Lung (tissue), 16 donors: ENCODE data around the gene FZD2. TPM values are rescaled to one million over a fixed set of nuclear protein-coding genes. Genes with fewer than 3 reads are reported as not detected.
"Not testable (repeated sequence)": the region's sequence is repeated elsewhere in the genome, so short reads cannot be mapped to it uniquely, and the experiment has no call there.

Source experiments
- ATAC-seq: fragments of 200-7000 bp; cut with Tn5 transposase; one replicate; pipeline ENCODE4 v1.9.1; 2020; ENCODE audit warnings: moderate number of reproducible peaks; ENCODE audit not compliant: insufficient read depth, low FRiP score
- DNase-seq, 3 donors: peaks; one replicate each; pipeline ENCODE4 v3.0.0-alpha.2; 2013 to 2017
- H3K27ac ChIP-seq, 2 donors: one replicate each; pipeline ENCODE4 v1.5.1; 2013; ENCODE audit warnings: mild to moderate bottlenecking in 2 of 2, moderate library complexity in 2 of 2, control low read depth in 1 of 2, inconsistent platforms in 1 of 2, low read depth in 1 of 2, low read length in 1 of 2
- H3K27me3 ChIP-seq, 3 donors: one replicate each; pipeline ENCODE4 v1.5.1; 2013; ENCODE audit warnings: low read length in 2 of 3; ENCODE audit not compliant: control insufficient read depth in 3 of 3, insufficient read depth in 3 of 3
- H3K36me3 ChIP-seq, 4 donors: one replicate each; pipeline ENCODE4 v1.5.1; 2013; ENCODE audit warnings: low read length in 4 of 4, mild to moderate bottlenecking in 1 of 4, moderate library complexity in 1 of 4; ENCODE audit not compliant: control insufficient read depth in 4 of 4, insufficient read depth in 4 of 4
- H3K4me1 ChIP-seq, 5 donors: one replicate each; pipeline ENCODE4 v1.5.1; 2013; ENCODE audit warnings: low read length in 5 of 5, mild to moderate bottlenecking in 2 of 5, moderate library complexity in 1 of 5; ENCODE audit not compliant: control insufficient read depth in 5 of 5, insufficient read depth in 5 of 5
- H3K4me3 ChIP-seq: one replicate; pipeline ENCODE4 v1.5.1; 2013; ENCODE audit warnings: mild to moderate bottlenecking, control low read depth, moderate library complexity
- H3K9ac ChIP-seq, 2 donors: one replicate each; pipeline ENCODE4 v1.5.1; 2013; ENCODE audit warnings: low read length in 2 of 2, control low read depth in 1 of 2; ENCODE audit not compliant: insufficient read depth in 1 of 2
- H3K9me3 ChIP-seq, 4 donors: one replicate each; pipeline ENCODE4 v1.5.1; 2013; ENCODE audit warnings: low read length in 3 of 4, mild to moderate bottlenecking in 1 of 4, moderate library complexity in 1 of 4; ENCODE audit not compliant: control insufficient read depth in 4 of 4, insufficient read depth in 3 of 4
- WGBS, 2 donors: extraction: QIAGEN DNeasy Blood & Tissue Kit; methylation state at CpG; one replicate each; pipeline ENCODE4 v1.1.7; 2013; 5-methylcytosine and 5-hydroxymethylcytosine counted together
- long read RNA-seq, 5 donors: transcript quantifications; one replicate each; lab custom pipeline, GENCODE V29; 2026
- polyA plus RNA-seq, 2 donors: library from polyadenylated mRNA; stranded (reverse); fragments of 200-250 nt; gene quantifications; one replicate each; pipeline ENCODE4 v1.2.1, GENCODE V29; 2013
- total RNA-seq, 2 donors: library from RNA; depleted of rRNA in 1 of 2; stranded (reverse); fragments of >200 nt in 1 of 2; gene quantifications; one replicate each; pipeline ENCODE4 v1.2.1, GENCODE V29; 2014 to 2021
- TF ChIP-seq, protein P1 (sequence below): IDR thresholded peaks from 2 replicates; pipeline ENCODE4 v1.5.1; 2012; ENCODE audit warnings: mild to moderate bottlenecking; ENCODE audit errors: control extremely low read depth, extremely low read depth
- donor health status: control.
- donor health status: control.
- donor health status: Bipolar disorder and iron deficiency.
- donor health status: healthy.
- donor health status: DM: yes; HTN: yes; CAD: no.

FZD2 gene
- total RNA-seq, result 10 to 100 TPM in 1 of 2 donors, 1 to 10 TPM in 1; 8.3 to 14.1 TPM
- 1 to 10 TPM; 3.8 to 5.5 TPM for polyA plus RNA-seq
- long read RNA-seq, donor 1, transcript FZD2-201 (1 exons, 2,112 nt), result major isoform, 61 of 61 reads
- long read RNA-seq, donor 1, partial matches to known transcripts, result 0 of 61 reads
- long read RNA-seq, donor 1, other reads (novel, unspliced or antisense), result 0 of 61 reads
- long read RNA-seq, donor 2, transcript FZD2-201 (1 exons, 2,112 nt), result major isoform, 19 of 19 reads
- long read RNA-seq, donor 2, partial matches to known transcripts, result 0 of 19 reads
- long read RNA-seq, donor 2, other reads (novel, unspliced or antisense), result 0 of 19 reads
- long read RNA-seq, donor 3, transcript FZD2-201 (1 exons, 2,112 nt), result major isoform, 26 of 26 reads
- long read RNA-seq, donor 3, partial matches to known transcripts, result 0 of 26 reads
- long read RNA-seq, donor 3, other reads (novel, unspliced or antisense), result 0 of 26 reads
- long read RNA-seq, donor 4, transcript FZD2-201 (1 exons, 2,112 nt), result major isoform, 19 of 19 reads
- long read RNA-seq, donor 4, partial matches to known transcripts, result 0 of 19 reads
- long read RNA-seq, donor 4, other reads (novel, unspliced or antisense), result 0 of 19 reads
- long read RNA-seq, donor 5, transcript FZD2-201 (1 exons, 2,112 nt), result major isoform, 77 of 77 reads
- long read RNA-seq, donor 5, partial matches to known transcripts, result 0 of 77 reads
- long read RNA-seq, donor 5, other reads (novel, unspliced or antisense), result 0 of 77 reads

GRCh38 chr17:44556832-44557606, at the start of gene FZD2:
Gene FZD2 (plus strand): TSS chr17:44557484. CDS start chr17:44557689, 205 bp downstream.
- Histone ChIP-seq H3K9ac (peak within 1 kb of the TSS; percentile 81 to 95), H3K4me1 (peaks cover 0 to 47% (median 9%) of the 10 kb centered on the region in 5 donors), H3K4me3 (peak within 1 kb of the TSS; percentile 44), H3K27me3 (no peaks in the 10 kb centered on the region), H3K27ac (peak within 1 kb of the TSS; percentile 65 to 72), H3K36me3 (peaks cover 0 to 4% (median 0%) of the 10 kb centered on the region in 4 donors), H3K9me3 (peaks cover 0 to 2% (median 0%) of the 10 kb centered on the region in 4 donors)
- peak; percentile 98 to 100 (median 100) for DNase-seq
- 0% methylated on average over 41 to 49 of the region's 49 CpGs for WGBS, 2 donors
- peak; percentile 72 for ATAC-seq
- TF ChIP-seq, protein P1, sequence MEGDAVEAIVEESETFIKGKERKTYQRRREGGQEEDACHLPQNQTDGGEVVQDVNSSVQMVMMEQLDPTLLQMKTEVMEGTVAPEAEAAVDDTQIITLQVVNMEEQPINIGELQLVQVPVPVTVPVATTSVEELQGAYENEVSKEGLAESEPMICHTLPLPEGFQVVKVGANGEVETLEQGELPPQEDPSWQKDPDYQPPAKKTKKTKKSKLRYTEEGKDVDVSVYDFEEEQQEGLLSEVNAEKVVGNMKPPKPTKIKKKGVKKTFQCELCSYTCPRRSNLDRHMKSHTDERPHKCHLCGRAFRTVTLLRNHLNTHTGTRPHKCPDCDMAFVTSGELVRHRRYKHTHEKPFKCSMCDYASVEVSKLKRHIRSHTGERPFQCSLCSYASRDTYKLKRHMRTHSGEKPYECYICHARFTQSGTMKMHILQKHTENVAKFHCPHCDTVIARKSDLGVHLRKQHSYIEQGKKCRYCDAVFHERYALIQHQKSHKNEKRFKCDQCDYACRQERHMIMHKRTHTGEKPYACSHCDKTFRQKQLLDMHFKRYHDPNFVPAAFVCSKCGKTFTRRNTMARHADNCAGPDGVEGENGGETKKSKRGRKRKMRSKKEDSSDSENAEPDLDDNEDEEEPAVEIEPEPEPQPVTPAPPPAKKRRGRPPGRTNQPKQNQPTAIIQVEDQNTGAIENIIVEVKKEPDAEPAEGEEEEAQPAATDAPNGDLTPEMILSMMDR, result no peak

DNA sequence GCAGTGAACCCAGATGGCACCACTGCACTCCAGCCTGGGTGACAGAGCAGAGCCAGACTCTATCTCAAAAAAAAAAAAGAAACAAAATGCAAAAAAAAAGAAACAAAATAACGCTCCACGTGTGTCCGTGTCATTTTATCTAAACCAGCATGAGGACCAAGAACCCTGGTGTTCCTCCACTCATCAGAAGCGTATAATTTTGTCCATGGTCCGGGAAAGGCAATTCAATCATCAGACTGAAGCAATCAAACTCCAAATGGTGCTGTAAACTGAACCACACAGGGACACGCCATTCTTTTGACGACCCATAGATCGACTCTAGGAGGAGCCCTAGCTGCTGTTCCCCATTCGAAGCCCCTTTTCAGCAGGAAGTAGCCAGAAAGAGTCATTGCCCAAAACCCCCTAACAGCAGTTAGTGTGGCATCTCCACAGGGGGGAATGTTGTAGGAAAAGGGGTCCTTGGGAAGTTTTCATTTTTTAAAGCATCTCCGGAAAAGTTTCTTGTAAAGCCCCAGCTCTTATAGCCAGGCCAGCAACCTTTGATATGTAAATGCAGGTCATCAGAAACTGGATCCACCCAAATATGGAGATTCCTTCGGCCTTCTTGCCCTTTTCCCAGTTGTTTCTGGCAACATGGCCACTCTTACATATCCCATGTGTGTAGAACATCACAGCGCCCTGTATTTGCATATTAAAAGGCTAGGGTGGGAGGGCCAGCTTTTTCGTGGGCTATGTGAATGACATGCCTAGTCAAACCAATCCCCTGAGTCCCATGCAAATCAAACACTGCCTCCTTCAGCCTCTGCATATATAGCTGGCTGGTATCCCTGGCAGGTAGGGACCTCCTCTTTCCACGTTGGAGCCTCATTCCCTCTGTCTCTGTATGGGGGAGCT, 45.8 kb upstream of the FZD2 start:
- H3K9ac ChIP-seq, H3K4me1 ChIP-seq, ATAC-seq, H3K36me3 ChIP-seq, H3K27ac ChIP-seq, H3K9me3 ChIP-seq, H3K4me3 ChIP-seq, H3K27me3 ChIP-seq: not testable (repeated sequence)
- 42 to 44% methylated on average over 14 of the region's 14 CpGs for WGBS, 2 donors
- peak in 2 of 3 donors; percentile 10 to 13 for DNase-seq

GRCh38 chr17:44518032-44518431, 39.3 kb upstream of the FZD2 start:
- Histone ChIP-seq H3K4me1 (no peaks in the 10 kb centered on the region), H3K9me3 (no peaks in the 10 kb centered on the region), H3K4me3 (no peak overlapping the region), H3K36me3 (no peaks in the 10 kb centered on the region), H3K27me3 (peaks cover 0 to 2% (median 0%) of the 10 kb centered on the region in 3 donors), H3K9ac (no peak overlapping the region), H3K27ac (no peak overlapping the region)
- ATAC-seq (no peak), DNase-seq (no peak)
- WGBS, 2 donors, result 45 to 69% methylated on average over 3 of the region's 3 CpGs
- TF ChIP-seq, protein P1, result no peak
